ENCODE measurements around the gene FSD2.

The FSD2 gene, protein sequence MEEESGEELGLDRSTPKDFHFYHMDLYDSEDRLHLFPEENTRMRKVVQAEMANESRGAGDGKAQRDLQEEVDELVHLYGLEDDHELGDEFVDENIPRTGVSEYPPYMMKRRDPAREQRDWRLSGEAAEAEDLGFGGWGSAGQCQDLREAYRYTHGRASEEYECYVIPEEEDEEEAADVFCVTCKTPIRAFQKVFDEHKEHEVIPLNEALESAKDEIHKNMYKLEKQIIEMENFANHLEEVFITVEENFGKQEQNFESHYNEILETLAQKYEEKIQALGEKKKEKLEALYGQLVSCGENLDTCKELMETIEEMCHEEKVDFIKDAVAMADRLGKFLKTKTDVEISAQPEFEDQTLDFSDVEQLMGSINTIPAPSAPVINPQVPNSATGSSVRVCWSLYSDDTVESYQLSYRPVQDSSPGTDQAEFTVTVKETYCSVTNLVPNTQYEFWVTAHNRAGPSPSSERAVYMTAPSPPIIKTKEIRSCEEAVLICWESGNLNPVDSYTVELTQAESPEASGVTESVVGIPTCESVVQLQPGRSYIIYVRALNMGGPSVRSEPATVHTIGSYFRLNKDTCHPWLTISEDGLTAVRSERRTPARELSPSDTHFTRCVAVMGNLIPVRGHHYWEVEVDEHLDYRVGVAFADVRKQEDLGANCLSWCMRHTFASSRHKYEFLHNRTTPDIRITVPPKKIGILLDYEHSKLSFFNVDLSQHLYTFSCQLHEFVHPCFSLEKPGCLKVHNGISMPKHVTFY

DNA sequence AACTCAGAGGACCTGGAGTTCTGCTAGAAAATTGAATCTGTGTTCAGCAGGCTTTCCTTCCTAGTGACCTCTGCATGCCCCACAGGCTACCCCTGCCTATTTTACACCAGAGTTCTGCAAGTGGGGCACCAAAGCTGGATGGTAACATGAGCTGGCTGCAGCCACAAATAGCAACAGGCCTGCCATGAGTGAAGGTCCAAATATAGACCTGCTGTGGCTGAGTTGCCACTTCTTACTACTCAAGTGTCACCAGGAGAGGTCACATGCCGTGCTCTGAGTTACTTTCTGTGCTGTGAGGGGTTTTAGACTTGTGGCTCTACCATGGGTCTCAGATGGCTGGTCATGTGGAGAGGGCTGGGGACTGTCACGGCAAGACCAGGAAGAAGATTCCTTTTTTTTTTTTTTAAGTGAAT, at the start of gene FSD2:
TSS of gene FSD2 (minus strand) at position 76 of the 413 bp plus-strand sequence. CDS start 18,679 bp downstream, outside the sequence.
- DNase-seq: peak in 1 of 2 donors; percentile 24

DNA sequence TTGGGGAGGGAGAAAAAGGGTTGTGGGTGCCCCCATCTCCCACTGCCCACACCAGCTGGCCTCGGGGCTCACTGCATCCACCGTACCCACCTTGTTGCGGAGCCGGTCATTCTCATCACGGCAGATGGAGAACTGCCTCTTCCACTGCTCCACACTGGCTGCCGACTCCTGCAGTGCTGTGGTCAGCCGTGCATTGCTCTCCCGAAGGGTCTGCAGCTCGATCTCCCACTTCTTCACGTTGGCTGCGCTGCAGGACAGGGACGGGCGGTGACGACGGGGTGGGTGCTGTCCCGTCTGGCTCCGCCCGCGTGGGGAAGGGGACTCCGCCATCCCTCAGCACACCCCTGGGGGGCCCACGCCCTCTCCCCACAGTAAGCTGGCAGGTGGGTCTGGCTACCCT, 48.7 kb upstream of the FSD2 start:
- DNase-seq: no peak

DNA sequence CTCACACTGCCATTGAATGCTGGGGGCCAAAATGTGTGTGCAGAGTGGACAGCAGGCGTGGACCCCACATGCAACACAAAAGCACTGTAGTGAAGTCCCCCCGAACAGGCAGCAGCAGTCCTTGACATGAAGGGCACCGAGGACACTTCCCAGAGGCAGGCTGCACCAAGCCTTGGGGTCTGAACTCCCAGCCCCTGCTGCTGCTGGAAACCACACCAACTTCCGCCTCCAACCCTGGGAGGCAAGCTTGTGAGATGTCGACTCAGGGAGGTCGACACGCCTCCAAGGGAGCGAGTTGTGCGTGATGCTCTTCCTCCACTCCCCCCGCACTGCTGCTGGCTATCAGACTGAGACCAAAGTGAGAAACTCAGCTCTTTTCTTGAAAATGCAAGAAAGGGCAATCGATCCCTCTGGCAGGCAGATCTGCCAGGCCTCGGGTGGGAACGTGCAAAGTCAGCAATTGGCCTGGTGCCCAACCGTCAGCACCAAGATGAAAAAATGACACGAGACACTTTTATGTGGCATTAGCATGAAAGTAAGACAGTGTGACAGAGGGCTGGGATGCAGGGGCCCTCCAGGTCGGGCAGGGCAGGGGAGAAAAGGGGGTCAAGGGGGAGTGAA, 47.2 kb upstream of the FSD2 start:
- DNase-seq: no peak

DNA sequence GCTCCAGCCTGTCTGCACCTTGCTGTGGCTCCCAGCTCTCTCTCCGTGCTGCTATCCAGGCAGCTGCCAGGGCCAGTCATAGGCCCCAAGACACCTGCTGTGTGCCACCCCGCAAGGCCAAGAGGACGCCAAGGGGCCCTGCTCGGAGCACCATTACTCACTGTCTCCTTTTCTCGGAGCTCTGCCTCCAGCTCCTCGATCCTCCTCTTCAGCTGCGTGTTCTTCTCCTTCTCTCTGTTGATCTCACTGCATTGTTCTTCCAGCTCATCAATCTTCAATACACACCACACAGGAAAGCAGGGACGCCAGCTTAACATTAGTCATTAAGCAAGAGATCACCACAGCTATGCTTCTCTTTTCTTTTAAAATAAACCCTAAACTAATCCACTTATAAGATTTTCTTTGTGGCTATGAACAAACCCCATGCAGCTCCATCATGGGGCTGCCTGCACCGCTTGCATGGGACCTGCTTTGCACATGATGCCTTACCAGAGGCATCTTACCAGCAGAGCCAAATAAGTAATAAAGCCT, 46.2 kb upstream of the FSD2 start:
- DNase-seq: no peak

DNA sequence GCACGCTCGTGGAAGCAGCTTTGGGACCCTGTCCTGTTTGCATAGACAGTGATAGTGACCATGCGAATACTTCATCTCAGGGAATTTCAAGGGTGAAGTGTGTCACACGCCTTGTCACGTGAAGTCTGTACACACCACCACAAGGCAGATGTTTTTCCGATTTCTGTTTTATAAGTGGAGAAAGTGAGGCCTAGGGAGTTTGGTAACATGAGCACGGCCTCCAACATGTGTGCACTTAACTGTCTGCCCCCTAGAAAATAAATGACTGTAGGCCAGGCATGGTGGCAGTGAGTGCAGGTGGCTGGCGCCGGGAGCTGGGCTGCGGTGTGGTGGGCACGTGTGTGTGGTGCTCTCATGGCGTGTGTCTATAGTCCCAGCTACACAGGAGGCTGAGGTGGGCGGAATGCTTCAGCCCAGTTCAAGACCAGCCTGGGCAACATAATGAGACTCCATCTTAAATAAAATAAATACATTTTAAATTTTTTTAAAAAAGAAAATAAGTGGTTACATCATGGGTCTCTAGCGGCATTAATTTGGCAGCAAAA, 45.5 kb upstream of the FSD2 start:
- no peak for DNase-seq

DNA sequence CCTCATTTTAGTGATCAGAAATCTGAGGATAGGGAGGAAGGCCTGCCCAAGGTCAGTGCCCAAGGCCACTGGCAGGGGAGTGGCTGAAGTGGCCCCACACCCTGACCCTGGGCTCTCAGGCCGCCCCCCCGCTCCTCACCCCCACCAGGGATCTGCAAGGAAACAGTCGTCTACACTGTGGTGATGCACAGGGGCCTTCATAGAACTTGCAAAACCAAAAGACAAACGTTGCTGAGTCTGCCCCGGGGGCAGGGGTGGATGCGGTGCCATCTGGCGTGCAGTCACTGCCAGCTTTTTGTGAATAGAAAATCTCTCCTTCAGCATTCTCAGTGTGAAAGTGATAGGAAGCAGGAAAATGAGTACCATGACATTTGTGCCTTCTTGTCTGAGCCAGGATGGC, 44.9 kb upstream of the FSD2 start:
- no peak for DNase-seq

DNA sequence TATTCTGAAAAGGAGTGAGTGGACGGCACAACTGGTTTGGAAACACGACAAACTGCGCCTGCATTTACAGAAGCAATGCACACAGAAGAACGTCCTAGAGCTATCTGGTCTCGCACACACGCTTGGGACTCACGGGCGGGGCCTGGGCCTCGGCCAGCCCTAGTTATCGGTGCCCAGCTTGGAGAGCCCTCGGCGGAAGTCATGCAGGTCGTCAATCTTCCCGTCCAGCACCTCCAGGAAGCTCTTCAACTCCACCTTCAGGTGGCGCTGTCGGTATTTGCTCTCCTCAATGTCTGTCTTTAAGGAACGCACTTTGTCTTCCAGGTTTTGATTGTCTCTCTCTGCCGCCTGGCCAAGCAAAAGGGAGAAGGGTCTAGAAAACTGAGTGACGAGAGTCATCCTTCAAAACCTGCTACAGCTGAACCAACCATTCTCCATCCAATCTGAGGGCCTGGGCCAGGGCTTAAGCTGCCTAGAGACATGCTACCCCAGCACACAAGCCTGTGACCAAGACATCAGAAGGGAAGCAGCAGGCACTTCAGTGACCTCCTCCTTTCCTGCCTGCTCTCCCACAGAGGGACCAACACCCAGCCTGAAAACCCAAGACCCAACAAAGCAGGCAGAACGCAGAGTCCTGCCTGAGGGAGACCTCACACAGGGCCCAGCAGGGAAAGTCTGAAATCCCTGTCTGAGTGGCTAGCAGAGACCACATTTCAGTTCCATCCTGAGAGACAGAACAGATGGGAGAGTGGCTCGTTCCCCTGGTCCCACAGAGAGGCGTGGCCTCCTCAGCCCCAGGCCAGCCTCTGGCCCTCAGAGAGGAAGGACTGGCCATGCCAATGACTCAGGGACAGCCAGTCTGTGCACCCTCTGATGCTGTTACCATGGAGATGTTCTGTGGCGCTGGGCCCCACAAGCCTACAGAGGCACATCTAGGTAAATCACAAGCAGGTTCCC, 44.0 kb upstream of the FSD2 start:
- peak; percentile 36 to 65 for DNase-seq

DNA sequence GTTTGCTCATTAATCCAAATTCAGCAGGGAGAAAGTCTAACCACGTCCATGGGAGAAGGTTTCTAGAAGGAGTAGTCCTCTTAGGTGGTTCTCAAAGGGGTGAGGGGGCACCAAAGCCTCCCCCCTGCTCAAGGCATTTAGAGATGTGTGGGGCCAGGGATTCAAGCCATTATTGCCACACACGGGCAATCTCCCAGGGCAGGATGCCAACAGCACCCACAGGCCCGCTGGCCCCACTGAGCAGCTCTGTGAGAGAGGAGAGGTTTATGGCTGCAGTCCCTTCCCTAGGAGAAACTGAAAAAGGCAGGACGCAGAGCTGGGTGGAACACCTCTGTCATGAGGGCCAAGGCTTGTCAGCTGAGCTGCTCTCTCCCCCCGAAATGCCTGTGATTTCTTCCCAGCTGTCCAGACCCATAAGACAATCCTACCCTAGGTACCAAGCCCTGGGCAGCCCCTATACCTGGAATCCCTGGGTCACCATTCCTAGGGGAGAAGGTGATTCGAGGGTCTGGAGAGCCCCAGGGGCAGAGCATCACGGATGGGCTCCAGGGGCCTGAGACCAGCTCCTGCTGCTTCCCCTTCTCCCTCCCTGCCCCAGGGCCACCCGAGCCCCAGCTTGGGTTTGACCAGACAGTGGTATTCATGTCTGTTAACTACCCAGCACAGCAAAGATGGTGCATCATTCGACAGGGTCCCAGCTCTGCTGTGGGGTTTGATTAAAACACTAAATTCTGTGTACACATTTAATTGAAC, 42.5 kb upstream of the FSD2 start:
- no peak for DNase-seq

DNA sequence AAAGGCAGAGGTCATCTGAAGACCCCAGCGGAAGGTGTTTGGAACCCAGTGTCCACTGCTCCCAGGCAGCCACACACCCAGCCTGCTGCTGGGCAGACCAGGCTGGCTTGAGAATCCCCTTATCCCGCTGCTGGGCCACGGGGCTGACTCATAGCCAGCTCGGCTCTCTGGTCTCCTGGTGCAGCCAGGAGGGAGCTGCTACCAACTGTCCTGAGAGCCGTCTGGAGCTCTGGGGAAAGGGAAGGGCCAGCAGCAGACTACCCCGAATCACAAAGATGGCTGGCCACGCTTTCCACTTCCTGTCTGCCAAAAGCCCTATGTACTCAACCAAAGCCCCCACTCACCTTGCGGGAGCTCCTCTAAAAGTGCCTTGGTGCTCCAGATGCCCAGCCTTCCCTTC, 41.8 kb upstream of the FSD2 start:
- DNase-seq: no peak

DNA sequence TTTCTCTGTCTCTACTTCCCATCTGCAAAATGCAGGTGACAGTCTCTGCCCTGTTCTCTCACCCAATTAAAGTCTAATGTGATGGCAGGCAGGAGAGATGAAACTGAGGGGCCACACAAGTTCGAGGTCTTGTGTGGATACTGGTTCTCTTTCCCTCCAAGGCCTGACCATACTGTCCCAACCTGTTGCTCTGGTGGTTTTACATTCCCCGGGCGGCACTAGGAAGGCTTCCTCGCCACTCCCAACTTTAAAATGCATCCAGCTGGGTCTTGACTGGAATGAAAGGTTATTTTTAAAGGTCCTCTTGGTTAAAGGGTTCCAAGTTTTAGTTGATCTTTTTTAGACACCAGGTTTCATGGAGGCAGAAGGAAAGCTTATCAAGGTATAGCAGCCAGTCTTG, 40.8 kb upstream of the FSD2 start:
- no peak for DNase-seq

DNA sequence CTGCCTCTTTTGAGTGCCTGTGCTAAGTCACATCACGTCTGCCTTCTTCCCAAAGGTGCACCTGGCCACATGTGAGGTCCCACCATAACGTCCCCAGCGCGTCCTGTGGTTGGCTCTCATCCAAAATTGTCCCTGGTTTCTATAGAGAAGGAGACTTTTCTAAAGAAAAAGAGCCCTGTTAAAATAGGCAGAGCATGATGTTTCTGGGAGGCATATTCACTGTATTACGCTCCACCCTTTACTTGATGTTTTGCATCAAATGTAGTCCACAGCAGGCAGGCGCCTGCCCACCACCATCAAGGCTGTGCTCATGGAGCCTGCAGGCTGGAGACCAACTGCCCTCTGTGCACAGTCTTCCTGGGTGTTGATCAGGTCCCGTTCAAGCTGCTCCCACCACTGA, 39.8 kb upstream of the FSD2 start:
- DNase-seq: no peak

DNA sequence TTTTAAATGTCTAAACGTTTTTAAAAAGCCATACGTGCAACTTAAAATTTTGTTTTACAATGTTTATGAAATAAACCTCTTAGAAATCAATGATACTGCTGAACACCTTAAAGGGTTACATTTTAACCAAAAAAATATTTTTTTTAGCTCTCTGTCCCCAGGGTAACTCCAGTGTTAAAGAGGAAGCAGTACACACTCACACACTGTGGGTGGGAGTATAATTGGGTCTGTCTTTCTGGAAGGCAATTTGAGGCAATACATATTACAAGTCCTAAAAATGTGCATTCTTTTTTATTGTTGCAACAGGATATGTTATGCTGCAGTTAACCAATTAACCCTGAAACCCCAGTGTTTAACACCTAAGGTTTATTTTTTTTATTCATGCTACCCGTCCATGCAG, 37.7 kb upstream of the FSD2 start:
- no peak for DNase-seq

DNA sequence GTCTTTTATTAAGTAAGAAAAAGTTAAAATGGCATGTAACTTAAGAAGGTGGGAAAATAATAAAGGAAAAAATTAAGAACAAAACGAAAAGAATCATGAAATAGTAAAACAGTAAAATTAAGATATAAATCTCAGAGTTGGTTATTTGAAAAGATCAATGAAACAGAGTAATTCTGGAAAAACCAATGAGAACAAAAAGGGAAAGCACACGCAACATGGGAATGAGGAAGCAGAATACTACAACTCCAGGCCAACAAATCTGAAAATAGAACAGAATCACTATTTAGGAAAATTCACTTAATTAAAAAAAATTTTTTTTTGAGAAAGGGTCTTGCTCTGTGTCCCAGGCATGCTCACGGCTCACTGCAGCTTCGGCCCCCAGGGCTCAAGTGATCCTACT, 34.3 kb upstream of the FSD2 start:
- no peak for DNase-seq

DNA sequence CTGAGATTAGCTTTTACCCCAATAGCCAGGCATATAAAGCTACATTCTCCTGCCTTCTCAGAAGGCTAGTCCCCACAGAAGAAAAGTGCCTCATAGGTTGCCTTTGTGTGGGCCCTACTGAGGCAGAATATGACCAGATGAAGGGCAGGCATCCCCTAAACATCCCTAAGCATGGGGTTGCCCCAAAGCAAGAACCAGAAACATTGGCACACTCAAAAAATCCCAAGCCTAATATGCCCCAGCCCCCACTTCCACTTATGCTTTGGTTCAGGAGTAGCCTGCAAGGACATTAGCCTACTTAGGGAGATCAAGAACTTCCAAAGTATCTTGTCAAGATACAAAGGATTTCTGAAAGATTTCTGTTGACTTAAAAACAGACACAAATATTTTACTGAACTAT, 33.3 kb upstream of the FSD2 start:
- DNase-seq: no peak

DNA sequence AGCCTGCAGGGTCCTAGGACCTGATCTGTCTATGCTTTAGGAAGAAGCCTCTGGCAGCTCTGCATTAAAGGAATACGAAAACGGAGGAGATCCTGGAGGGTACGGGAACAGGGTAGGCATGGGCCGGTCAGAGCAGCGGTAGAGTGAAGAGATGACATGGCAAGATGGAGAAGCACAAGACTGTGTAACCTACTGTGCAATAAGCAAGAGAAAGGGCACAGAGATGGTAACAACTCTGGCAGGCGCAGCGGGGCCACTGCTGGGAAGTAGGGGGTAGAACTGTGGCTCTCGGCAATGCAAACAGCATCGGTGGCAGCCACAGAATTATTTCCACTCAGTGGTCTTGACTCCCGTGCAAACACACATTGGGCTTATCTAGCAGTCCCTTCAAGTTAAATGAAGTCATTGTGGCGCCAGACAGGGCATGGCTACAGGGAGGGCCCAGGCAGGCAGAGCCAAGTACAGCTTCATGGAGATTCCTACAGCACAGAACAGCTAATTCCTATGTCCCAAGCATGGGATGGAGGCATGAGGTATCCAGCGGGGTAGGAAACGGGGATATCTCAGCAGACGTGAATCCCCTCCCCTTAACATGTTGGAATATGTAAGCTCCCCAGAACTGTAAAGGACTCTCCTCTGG, 32.3 kb upstream of the FSD2 start:
- no peak for DNase-seq

DNA sequence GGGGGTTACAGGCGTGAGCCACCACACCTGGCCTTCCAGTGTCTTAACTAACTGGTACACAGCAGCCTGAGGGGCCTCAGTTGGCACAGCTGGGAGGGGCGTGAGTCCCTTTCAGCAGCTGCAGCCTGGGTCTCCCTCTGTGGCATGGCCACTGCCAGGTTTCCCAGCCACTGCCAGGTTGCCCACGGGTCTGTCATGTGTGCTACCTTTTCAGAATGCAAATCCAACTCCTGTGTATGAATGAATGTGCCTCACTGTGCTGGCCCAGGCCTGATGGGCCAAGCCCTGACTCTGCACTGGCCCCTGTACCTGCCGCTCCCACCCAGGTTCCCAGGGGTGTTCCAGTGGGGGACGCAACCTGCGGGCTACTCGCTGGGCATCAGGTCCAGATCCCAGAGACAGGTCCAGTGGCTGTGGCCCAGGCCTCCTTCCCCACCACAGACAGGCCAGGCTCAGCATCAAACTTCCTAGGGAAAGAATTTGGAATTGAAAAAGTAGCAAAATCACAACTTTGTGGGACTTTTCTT, 29.6 kb upstream of the FSD2 start:
- DNase-seq: no peak

DNA sequence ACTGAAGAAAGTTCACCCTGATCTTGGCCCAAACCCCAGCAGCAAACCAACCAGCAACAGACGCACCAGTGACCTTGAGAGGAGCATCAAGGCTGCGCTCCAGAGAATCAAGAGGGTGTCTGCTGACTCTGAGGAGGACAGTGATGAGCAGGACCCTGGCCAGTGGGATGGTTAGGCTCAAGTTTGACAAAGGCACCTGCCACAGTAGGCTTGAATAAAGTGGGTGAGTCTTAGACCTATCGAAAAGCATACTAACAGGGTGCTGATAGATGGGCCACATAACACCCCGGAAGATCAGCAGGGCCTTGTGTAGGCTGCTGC, 27.5 kb upstream of the FSD2 start:
- no peak for DNase-seq

DNA sequence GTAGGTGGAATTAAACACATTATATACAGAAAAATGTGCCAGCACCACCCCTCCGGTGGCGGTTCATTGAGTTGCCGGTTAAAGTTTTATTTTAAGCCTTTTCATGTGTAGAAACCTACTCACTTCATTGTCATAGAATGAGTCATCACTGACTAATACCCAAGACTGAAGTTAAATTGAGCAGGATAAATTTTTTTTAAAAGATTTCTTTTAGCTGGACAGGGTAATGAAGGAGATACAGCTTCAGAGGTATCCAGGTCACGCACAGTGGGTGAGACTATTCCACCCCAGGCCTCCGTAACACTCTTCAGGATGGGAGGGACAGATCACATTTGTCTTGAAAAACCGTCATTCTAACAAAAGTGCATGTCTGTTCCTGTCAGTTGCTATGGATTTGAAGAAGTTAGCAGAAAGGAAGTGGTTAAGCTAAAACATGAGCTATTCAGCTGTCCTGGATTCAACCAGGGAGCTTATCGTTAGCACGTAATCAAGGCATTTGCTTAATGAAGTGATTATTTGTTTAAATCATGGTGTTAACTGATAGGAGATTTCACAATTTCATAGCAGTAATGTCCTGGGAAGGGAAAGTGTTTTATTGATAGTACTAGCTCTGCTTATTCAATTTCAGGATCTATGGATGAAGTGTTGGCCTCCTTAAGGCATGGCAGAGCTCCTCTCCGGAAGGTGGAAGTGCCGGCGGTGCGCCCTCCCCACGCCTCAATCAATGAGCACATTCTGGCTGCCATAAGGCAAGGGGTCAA, 26.9 kb upstream of the FSD2 start:
- no peak for DNase-seq

DNA sequence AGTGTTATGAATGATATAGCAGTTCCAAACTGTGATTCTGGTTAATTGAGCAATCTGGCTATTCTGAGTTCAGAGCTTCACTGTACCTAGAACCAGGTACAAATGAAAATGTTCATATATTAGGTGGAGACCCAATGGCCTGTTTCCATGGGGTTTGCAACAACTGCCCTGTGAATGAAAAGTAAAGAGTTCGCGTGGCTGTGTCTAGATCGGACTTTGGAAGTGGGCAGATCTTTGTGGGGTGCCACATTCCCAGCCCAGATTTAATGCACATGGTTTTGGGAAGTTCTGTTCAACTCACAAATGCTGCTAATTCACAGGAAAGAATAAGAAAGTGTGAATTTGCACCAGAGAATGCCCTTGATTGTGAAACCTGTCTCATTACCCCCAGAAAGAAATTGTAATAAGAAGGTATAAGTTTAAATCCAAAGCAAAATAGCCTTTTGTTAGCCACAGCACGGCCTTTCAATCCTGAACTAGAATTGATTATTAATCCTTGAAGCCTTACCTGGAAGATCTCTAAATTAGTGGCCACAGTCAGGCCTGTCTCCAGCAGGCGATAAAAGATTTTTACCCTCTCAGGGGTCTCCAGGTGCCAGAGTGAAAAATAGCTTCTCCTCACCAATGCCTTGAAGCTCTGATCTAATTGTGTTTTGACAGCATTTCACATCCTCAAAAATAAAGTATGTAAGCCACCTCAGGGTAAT, 26.2 kb upstream of the FSD2 start:
- no peak for DNase-seq
